HepG2 (cell line): ENCODE results near the gene KCNK6. TPM values are rescaled to one million over a fixed set of nuclear protein-coding genes. Genes with fewer than 3 reads are reported as not detected.
A peak's percentile ranks its signal among the peaks of the same experiment; 100 is the strongest.

Experiments
- FOSL2 ChIP-seq: sonication (generic); formaldehyde crosslinking; IDR thresholded peaks from 2 replicates; pipeline ENCODE4 v1.4.0; 2020; ENCODE audit warnings: missing genetic modification reagents
- FOXP1 ChIP-seq, 2 experiments: fragments of 450-650 bp in 1 of 2; IDR thresholded peaks; 2 replicates each; pipeline ENCODE4 v1.6.1; 2017 to 2018; ENCODE audit warnings: antibody characterized with exemption in 1 of 2
- GLI4 ChIP-seq: sonication (generic); formaldehyde crosslinking; IDR thresholded peaks from 2 replicates; pipeline ENCODE4 v1.5.1; 2020; ENCODE audit warnings: missing genetic modification reagents, mild to moderate bottlenecking, moderate library complexity, borderline replicate concordance
- HNF4A ChIP-seq: sonication (generic); formaldehyde crosslinking; IDR thresholded peaks from 2 replicates; pipeline ENCODE4 v1.4.0; 2020; ENCODE audit warnings: missing genetic modification reagents
- KLF16 ChIP-seq, 2 experiments: sonication (generic) in 1 of 2; formaldehyde crosslinking in 1 of 2; IDR thresholded peaks; 2 replicates each; pipeline versions ENCODE4 v1.6.1 to v1.8.0; 2016 to 2023; ENCODE audit warnings: missing genetic modification reagents in 2 of 2, missing compliant biosample characterization in 1 of 2
- LCORL ChIP-seq, 2 experiments: fragments of 450-650 bp in 1 of 2; sonication (generic) in 1 of 2; formaldehyde crosslinking in 1 of 2; IDR thresholded peaks; 2 replicates each; pipeline versions ENCODE4 v1.5.0 to v1.6.1; 2017 to 2020; ENCODE audit warnings: antibody characterized with exemption in 1 of 2, missing genetic modification reagents in 1 of 2
- MIER2 ChIP-seq: IDR thresholded peaks from 2 replicates; pipeline ENCODE4 v1.6.1; 2016; ENCODE audit warnings: missing biosample characterization, missing genetic modification reagents
- NFE2L2 ChIP-seq: fragments of 150-350 bp; IDR thresholded peaks from 2 replicates; pipeline ENCODE4 v1.6.1; 2014; ENCODE audit warnings: low read length
- NR2C2 ChIP-seq: sonication (generic); formaldehyde crosslinking; IDR thresholded peaks from 2 replicates; pipeline ENCODE4 v1.4.0; 2020; ENCODE audit warnings: missing genetic modification reagents, mild to moderate bottlenecking, moderate library complexity, borderline replicate concordance
- THAP11 ChIP-seq: IDR thresholded peaks from 2 replicates; pipeline ENCODE4 v1.6.1; 2016; ENCODE audit warnings: missing biosample characterization, missing genetic modification reagents
- ZBTB7B ChIP-seq: sonication (generic); formaldehyde crosslinking; IDR thresholded peaks from 2 replicates; pipeline ENCODE4 v1.4.0; 2020; ENCODE audit warnings: missing genetic modification reagents
- ZFYVE20 ChIP-seq: sonication (generic); formaldehyde crosslinking; IDR thresholded peaks from 2 replicates; pipeline ENCODE4 v1.8.0; 2023; ENCODE audit warnings: low read depth, mild to moderate bottlenecking, moderate library complexity, missing genetic modification reagents, borderline replicate concordance
- ZHX2 ChIP-seq, 2 experiments: sonication (generic) in 1 of 2; formaldehyde crosslinking in 1 of 2; IDR thresholded peaks; 2 replicates each; pipeline versions ENCODE4 v1.6.1 to v1.9.0; 2014 to 2022; ENCODE audit warnings: antibody characterized with exemption in 1 of 2, borderline replicate concordance in 1 of 2, inconsistent platforms in 1 of 2, low read depth in 1 of 2, missing genetic modification reagents in 1 of 2
- ZNF12 ChIP-seq: sonication (generic); formaldehyde crosslinking; IDR thresholded peaks from 2 replicates; pipeline ENCODE4 v1.5.0; 2020; ENCODE audit warnings: missing genetic modification reagents
- ZNF782 ChIP-seq: sonication (generic); formaldehyde crosslinking; IDR thresholded peaks from 2 replicates; pipeline ENCODE4 v1.4.0; 2020; ENCODE audit warnings: missing genetic modification reagents, mild to moderate bottlenecking, borderline replicate concordance
- polyA plus RNA-seq, 8 experiments: library from polyadenylated mRNA; depleted of rRNA in 3 of 8; stranded (reverse) in 7 of 8; unstranded in 1 of 8; fragments of >200 nt; fragmentation: Illumina TruSeq in 4 of 8; extraction: Trizol in 4 of 8; gene quantifications; 2 replicates each; pipeline versions ENCODE4 v1.2.1 to v1.2.3, GENCODE V29; 2011 to 2016; ENCODE audit warnings: low read depth in 4 of 8, missing spikeins in 1 of 8, mixed read lengths in 1 of 8; ENCODE audit not compliant: insufficient read depth in 1 of 8
- total RNA-seq, 5 experiments: library from RNA; depleted of rRNA; stranded (reverse); fragments of >200 nt; fragmentation: Illumina TruSeq; extraction: Trizol; gene quantifications; 2 replicates each; pipeline ENCODE4 v1.2.3, GENCODE V29; 2016; ENCODE audit warnings: low read depth in 1 of 5
- TF ChIP-seq, protein P1 (sequence below): sonication (generic); formaldehyde crosslinking; conservative IDR thresholded peaks from 2 replicates; pipeline ENCODE4 v1.4.0; 2020; ENCODE audit warnings: missing genetic modification reagents
- TF ChIP-seq, protein P2 (sequence below): sonication (generic); formaldehyde crosslinking; IDR thresholded peaks from 2 replicates; pipeline ENCODE4 v1.5.0; 2020; ENCODE audit warnings: mild to moderate bottlenecking, missing genetic modification reagents

Gene KCNK6
- total and polyA plus RNA-seq, 2 of the 13 experiments (the other 11 are each of a cell fraction or from before 2014, with no cell fraction given), result 0.03 TPM; not detected in 1

DNA sequence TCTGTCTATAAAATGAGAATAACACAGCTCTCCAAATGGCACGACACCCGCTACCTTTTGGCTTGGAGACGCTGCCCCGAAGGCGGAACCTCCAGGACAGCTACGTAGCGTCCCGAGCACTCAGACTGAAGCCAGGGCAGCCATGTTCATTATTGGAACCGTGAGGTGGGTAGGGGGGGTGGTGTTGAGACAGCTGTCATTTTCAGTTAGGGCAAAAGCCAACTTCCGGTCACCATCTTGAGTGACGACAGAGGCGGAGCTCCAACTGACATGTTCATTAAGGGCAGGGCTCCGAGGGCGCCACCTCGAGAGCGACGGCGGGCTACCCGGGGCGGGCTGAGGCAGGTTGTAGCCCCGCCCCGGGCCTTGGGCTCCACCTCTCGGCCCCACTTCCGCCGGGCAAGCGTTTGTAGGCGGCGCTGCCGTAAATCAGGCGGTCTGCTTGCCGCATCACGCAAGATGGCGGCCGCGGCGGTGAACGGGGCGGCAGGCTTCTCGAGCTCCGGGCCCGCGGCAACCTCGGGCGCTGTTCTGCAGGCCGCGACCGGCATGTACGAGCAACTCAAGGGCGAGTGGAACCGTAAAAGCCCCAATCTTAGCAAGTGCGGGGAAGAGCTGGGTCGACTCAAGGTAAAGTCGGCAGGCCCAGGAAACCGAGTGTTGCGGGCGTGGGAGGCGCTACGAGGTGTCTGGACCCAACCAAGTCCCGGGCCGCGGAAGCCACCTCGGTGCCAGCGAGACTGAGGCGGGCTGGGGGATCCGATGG, 54.9 kb downstream of the KCNK6 start, which contains the start of gene PSMD8 (continued):
- peak; percentile 98 for TF ChIP-seq ZHX2 (IDR thresholded peaks at IDR 0.05; ENCODE audit: low read depth)
- no peak for TF ChIP-seq ZHX2 (CRISPR knock-in tag; IDR thresholded peaks at IDR 0.05; ENCODE audit: borderline replicate concordance)
- TF ChIP-seq NR2C2 (CRISPR knock-in tag), result peak; percentile 94
- TF ChIP-seq ZNF782 (CRISPR knock-in tag), result peak; percentile 99
- TF ChIP-seq FOSL2 (CRISPR knock-in tag), result peak; percentile 40
- peak in 1 of 2 experiments; percentile 78; a peak in 2 of 4 replicates for TF ChIP-seq KLF16 (CRISPR knock-in tag; IDR thresholded peaks at IDR 0.05)
- TF ChIP-seq, protein P1, sequence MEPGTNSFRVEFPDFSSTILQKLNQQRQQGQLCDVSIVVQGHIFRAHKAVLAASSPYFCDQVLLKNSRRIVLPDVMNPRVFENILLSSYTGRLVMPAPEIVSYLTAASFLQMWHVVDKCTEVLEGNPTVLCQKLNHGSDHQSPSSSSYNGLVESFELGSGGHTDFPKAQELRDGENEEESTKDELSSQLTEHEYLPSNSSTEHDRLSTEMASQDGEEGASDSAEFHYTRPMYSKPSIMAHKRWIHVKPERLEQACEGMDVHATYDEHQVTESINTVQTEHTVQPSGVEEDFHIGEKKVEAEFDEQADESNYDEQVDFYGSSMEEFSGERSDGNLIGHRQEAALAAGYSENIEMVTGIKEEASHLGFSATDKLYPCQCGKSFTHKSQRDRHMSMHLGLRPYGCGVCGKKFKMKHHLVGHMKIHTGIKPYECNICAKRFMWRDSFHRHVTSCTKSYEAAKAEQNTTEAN (CRISPR knock-in tag), result peak; percentile 72
- peak; percentile 92; the same call in 1 of the 2 replicates for TF ChIP-seq ZFYVE20 (CRISPR knock-in tag)
- TF ChIP-seq MIER2, result peak; percentile 37; the same call in 1 of the 2 replicates
- TF ChIP-seq HNF4A, result no peak
- TF ChIP-seq ZNF12 (CRISPR knock-in tag), result 0 out of 2 replicates have a peak, but pooled peaks have one; percentile 22
- TF ChIP-seq THAP11 (CRISPR knock-in tag), result peak; percentile 93
- no peak for TF ChIP-seq GLI4 (CRISPR knock-in tag)
- TF ChIP-seq LCORL (IDR thresholded peaks at IDR 0.05), result no peak
- peak; percentile 75; the same call in 1 of the 2 replicates for TF ChIP-seq LCORL (CRISPR knock-in tag; IDR thresholded peaks at IDR 0.05)
- TF ChIP-seq, protein P2, sequence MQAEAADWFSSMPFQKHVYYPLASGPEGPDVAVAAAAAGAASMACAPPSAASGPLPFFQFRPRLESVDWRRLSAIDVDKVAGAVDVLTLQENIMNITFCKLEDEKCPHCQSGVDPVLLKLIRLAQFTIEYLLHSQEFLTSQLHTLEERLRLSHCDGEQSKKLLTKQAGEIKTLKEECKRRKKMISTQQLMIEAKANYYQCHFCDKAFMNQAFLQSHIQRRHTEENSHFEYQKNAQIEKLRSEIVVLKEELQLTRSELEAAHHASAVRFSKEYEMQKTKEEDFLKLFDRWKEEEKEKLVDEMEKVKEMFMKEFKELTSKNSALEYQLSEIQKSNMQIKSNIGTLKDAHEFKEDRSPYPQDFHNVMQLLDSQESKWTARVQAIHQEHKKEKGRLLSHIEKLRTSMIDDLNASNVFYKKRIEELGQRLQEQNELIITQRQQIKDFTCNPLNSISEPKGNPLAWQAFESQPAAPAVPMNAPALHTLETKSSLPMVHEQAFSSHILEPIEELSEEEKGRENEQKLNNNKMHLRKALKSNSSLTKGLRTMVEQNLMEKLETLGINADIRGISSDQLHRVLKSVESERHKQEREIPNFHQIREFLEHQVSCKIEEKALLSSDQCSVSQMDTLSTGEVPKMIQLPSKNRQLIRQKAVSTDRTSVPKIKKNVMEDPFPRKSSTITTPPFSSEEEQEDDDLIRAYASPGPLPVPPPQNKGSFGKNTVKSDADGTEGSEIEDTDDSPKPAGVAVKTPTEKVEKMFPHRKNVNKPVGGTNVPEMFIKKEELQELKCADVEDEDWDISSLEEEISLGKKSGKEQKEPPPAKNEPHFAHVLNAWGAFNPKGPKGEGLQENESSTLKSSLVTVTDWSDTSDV (CRISPR knock-in tag), result peak; percentile 95; the same call in 1 of the 2 replicates
- no peak for TF ChIP-seq NFE2L2
- TF ChIP-seq ZBTB7B (CRISPR knock-in tag), result peak; percentile 35; the same call in 1 of the 2 replicates
- no peak for TF ChIP-seq FOXP1 (IDR thresholded peaks at IDR 0.05)
- TF ChIP-seq FOXP1 (CRISPR knock-in tag; IDR thresholded peaks at IDR 0.05), result no peak
